HCT116 (cell line): ENCODE measurements around the gene HCFC1.

Experiments used
- EZH2phosphoT487 ChIP-seq: fragments of 200-600 bp; IDR thresholded peaks from 2 replicates; pipeline ENCODE4 v1.6.1; 2018; ENCODE audit warnings: antibody characterized with exemption, borderline replicate concordance
- FOSL1 ChIP-seq: IDR thresholded peaks from 2 replicates; pipeline ENCODE4 v1.6.1; 2012; ENCODE audit warnings: low read depth
- JUND ChIP-seq: IDR thresholded peaks from 2 replicates; pipeline ENCODE4 v1.6.1; 2012
- POLR2A ChIP-seq: IDR thresholded peaks from 2 replicates; pipeline ENCODE4 v1.7.0; 2011; ENCODE audit warnings: borderline replicate concordance; ENCODE audit not compliant: insufficient read depth, insufficient read length; ENCODE audit errors: extremely low read depth
- POLR2AphosphoS5 ChIP-seq: IDR thresholded peaks from 2 replicates; pipeline ENCODE4 v1.6.1; 2011; ENCODE audit warnings: mild to moderate bottlenecking, low read depth, low read length, moderate library complexity
- SP1 ChIP-seq: IDR thresholded peaks from 2 replicates; pipeline ENCODE4 v1.6.1; 2012; ENCODE audit warnings: low read depth
- TCF7L2 ChIP-seq: IDR thresholded peaks from 2 replicates; pipeline ENCODE4 v1.7.0; 2011; ENCODE audit warnings: borderline replicate concordance, inconsistent platforms; ENCODE audit not compliant: insufficient read depth, insufficient read length; ENCODE audit errors: extremely low read depth
- YY1 ChIP-seq: IDR thresholded peaks from 2 replicates; pipeline ENCODE4 v1.6.1; 2011; ENCODE audit warnings: low read length, low read depth, moderate library complexity, mild to moderate bottlenecking; ENCODE audit not compliant: insufficient replicate concordance; ENCODE audit errors: extremely low read depth
- TF ChIP-seq, protein P1 (sequence below), 3 experiments: fragments of 200-600 bp in 1 of 3; sonication (generic) in 1 of 3; IDR thresholded peaks in 2 of 3; conservative IDR thresholded peaks in 1 of 3; 2 replicates each; pipeline ENCODE4 v1.5.1; 2012 to 2017; ENCODE audit warnings: low read depth in 2 of 3, low read length in 2 of 3, antibody characterized with exemption in 1 of 3, borderline replicate concordance in 1 of 3, control low read depth in 1 of 3, mild to moderate bottlenecking in 1 of 3, mixed read lengths in 1 of 3, mixed run types in 1 of 3, moderate library complexity in 1 of 3; ENCODE audit not compliant: insufficient read depth in 1 of 3
- TF ChIP-seq, protein P2 (sequence below): IDR thresholded peaks from 2 replicates; pipeline ENCODE4 v1.6.1; 2011; ENCODE audit warnings: mild to moderate bottlenecking, low read length, moderate library complexity; ENCODE audit not compliant: insufficient replicate concordance; ENCODE audit errors: extremely low read depth
- TF ChIP-seq, protein P3 (sequence below): IDR thresholded peaks from 2 replicates; pipeline ENCODE4 v1.6.1; 2012; ENCODE audit warnings: low read depth
- TF ChIP-seq, protein P4 (sequence below): IDR thresholded peaks from 2 replicates; pipeline ENCODE4 v1.6.1; 2012
- TF ChIP-seq, protein P5 (sequence below): IDR thresholded peaks from 2 replicates; pipeline ENCODE4 v1.6.1; 2012

DNA sequence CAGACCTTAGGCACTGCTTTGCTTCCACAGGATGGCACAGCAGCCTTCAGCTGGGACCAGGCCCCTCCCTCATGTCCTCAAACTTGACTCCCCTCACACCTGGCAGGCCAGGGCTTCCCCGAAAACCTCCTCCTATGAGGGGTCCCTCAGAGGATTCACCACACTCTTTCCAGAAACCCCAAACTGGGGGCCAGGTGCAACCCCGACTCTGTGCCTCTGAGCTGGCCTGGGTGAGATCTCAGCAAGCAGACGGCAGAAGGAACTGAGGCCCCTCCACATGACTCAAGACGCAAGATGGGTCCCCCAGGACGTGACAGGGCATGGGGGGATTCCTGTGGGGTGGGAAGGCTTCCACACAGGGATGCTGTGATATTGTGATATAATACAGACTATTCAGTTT lies 6.2 kb downstream of the HCFC1 start:
- TF ChIP-seq, protein P1, sequence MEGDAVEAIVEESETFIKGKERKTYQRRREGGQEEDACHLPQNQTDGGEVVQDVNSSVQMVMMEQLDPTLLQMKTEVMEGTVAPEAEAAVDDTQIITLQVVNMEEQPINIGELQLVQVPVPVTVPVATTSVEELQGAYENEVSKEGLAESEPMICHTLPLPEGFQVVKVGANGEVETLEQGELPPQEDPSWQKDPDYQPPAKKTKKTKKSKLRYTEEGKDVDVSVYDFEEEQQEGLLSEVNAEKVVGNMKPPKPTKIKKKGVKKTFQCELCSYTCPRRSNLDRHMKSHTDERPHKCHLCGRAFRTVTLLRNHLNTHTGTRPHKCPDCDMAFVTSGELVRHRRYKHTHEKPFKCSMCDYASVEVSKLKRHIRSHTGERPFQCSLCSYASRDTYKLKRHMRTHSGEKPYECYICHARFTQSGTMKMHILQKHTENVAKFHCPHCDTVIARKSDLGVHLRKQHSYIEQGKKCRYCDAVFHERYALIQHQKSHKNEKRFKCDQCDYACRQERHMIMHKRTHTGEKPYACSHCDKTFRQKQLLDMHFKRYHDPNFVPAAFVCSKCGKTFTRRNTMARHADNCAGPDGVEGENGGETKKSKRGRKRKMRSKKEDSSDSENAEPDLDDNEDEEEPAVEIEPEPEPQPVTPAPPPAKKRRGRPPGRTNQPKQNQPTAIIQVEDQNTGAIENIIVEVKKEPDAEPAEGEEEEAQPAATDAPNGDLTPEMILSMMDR (IDR thresholded peaks at IDR 0.05 in 2 of 3, conservative IDR thresholded peaks at IDR 0.05 in 1 of 3; ENCODE audit: borderline replicate concordance in 1 of 3, insufficient read depth in 1 of 3, low read depth in 2 of 3, low read length in 2 of 3), result no peak
- TF ChIP-seq YY1 (no peak), SP1 (no peak), EZH2phosphoT487 (no peak), POLR2AphosphoS5 (no peak), POLR2A (no peak), TCF7L2 (no peak), FOSL1 (no peak), JUND (no peak)
- TF ChIP-seq, protein P2, sequence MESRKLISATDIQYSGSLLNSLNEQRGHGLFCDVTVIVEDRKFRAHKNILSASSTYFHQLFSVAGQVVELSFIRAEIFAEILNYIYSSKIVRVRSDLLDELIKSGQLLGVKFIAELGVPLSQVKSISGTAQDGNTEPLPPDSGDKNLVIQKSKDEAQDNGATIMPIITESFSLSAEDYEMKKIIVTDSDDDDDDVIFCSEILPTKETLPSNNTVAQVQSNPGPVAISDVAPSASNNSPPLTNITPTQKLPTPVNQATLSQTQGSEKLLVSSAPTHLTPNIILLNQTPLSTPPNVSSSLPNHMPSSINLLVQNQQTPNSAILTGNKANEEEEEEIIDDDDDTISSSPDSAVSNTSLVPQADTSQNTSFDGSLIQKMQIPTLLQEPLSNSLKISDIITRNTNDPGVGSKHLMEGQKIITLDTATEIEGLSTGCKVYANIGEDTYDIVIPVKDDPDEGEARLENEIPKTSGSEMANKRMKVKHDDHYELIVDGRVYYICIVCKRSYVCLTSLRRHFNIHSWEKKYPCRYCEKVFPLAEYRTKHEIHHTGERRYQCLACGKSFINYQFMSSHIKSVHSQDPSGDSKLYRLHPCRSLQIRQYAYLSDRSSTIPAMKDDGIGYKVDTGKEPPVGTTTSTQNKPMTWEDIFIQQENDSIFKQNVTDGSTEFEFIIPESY, result no peak
- TF ChIP-seq, protein P3, sequence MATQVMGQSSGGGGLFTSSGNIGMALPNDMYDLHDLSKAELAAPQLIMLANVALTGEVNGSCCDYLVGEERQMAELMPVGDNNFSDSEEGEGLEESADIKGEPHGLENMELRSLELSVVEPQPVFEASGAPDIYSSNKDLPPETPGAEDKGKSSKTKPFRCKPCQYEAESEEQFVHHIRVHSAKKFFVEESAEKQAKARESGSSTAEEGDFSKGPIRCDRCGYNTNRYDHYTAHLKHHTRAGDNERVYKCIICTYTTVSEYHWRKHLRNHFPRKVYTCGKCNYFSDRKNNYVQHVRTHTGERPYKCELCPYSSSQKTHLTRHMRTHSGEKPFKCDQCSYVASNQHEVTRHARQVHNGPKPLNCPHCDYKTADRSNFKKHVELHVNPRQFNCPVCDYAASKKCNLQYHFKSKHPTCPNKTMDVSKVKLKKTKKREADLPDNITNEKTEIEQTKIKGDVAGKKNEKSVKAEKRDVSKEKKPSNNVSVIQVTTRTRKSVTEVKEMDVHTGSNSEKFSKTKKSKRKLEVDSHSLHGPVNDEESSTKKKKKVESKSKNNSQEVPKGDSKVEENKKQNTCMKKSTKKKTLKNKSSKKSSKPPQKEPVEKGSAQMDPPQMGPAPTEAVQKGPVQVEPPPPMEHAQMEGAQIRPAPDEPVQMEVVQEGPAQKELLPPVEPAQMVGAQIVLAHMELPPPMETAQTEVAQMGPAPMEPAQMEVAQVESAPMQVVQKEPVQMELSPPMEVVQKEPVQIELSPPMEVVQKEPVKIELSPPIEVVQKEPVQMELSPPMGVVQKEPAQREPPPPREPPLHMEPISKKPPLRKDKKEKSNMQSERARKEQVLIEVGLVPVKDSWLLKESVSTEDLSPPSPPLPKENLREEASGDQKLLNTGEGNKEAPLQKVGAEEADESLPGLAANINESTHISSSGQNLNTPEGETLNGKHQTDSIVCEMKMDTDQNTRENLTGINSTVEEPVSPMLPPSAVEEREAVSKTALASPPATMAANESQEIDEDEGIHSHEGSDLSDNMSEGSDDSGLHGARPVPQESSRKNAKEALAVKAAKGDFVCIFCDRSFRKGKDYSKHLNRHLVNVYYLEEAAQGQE, result no peak
- TF ChIP-seq, protein P4, sequence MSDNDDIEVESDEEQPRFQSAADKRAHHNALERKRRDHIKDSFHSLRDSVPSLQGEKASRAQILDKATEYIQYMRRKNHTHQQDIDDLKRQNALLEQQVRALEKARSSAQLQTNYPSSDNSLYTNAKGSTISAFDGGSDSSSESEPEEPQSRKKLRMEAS, result no peak
- TF ChIP-seq, protein P5, sequence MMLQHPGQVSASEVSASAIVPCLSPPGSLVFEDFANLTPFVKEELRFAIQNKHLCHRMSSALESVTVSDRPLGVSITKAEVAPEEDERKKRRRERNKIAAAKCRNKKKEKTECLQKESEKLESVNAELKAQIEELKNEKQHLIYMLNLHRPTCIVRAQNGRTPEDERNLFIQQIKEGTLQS, result no peak
